ENCODE measurements around the gene XRCC4. TPM values are rescaled to one million over a fixed set of nuclear protein-coding genes. Genes with fewer than 3 reads are reported as not detected.
A peak's percentile ranks its signal among the peaks of the same experiment; 100 is the strongest.

The XRCC4 gene
- total and polyA plus RNA-seq, 9 of the 15 experiments (the other 6 are each of a cell fraction or from before 2014, with no cell fraction given) = 13.6 to 61.6 (median 22.4) TPM

- peak; percentile 90 for TF ChIP-seq NKRF (IDR thresholded peaks at IDR 0.05; ENCODE audit: borderline replicate concordance)
- TF ChIP-seq CBFA2T3 (IDR thresholded peaks at IDR 0.05) = no peak
- peak; percentile 34; the same call in 1 of the 2 replicates for TF ChIP-seq NFIC (IDR thresholded peaks at IDR 0.05)
- no peak for TF ChIP-seq HEY1 (CRISPR knock-in tag; IDR thresholded peaks at IDR 0.05; ENCODE audit: borderline replicate concordance)
- no peak for TF ChIP-seq POLR3A (IDR thresholded peaks at IDR 0.05; ENCODE audit: borderline replicate concordance, extremely low read depth, insufficient read depth, insufficient read length)
- TF ChIP-seq MXI1 (IDR thresholded peaks at IDR 0.05; ENCODE audit: low read depth, low read length) = no peak
- no peak for TF ChIP-seq KLF13 (tag; IDR thresholded peaks at IDR 0.05; ENCODE audit: borderline replicate concordance, low read depth)
- TF ChIP-seq ZNF561 (CRISPR knock-in tag; conservative IDR thresholded peaks at IDR 0.05) = no peak
- TF ChIP-seq, protein P1, sequence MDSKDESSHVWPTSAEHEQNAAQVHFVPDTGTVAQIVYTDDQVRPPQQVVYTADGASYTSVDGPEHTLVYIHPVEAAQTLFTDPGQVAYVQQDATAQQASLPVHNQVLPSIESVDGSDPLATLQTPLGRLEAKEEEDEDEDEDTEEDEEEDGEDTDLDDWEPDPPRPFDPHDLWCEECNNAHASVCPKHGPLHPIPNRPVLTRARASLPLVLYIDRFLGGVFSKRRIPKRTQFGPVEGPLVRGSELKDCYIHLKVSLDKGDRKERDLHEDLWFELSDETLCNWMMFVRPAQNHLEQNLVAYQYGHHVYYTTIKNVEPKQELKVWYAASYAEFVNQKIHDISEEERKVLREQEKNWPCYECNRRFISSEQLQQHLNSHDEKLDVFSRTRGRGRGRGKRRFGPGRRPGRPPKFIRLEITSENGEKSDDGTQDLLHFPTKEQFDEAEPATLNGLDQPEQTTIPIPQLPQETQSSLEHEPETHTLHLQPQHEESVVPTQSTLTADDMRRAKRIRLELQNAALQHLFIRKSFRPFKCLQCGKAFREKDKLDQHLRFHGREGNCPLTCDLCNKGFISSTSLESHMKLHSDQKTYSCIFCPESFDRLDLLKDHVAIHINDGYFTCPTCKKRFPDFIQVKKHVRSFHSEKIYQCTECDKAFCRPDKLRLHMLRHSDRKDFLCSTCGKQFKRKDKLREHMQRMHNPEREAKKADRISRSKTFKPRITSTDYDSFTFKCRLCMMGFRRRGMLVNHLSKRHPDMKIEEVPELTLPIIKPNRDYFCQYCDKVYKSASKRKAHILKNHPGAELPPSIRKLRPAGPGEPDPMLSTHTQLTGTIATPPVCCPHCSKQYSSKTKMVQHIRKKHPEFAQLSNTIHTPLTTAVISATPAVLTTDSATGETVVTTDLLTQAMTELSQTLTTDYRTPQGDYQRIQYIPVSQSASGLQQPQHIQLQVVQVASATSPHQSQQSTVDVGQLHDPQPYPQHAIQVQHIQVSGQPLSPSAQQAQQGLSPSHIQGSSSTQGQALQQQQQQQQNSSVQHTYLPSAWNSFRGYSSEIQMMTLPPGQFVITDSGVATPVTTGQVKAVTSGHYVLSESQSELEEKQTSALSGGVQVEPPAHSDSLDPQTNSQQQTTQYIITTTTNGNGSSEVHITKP (IDR thresholded peaks at IDR 0.05; ENCODE audit: partially characterized antibody) = peak; percentile 35
- 0 out of 2 replicates have a peak, but pooled peaks have one; percentile 22 for TF ChIP-seq PHF21A (IDR thresholded peaks at IDR 0.05; ENCODE audit: borderline replicate concordance, low read depth)
- no peak for TF ChIP-seq CBX5 (IDR thresholded peaks at IDR 0.05; ENCODE audit: borderline replicate concordance, low read depth)
- TF ChIP-seq, protein P2, sequence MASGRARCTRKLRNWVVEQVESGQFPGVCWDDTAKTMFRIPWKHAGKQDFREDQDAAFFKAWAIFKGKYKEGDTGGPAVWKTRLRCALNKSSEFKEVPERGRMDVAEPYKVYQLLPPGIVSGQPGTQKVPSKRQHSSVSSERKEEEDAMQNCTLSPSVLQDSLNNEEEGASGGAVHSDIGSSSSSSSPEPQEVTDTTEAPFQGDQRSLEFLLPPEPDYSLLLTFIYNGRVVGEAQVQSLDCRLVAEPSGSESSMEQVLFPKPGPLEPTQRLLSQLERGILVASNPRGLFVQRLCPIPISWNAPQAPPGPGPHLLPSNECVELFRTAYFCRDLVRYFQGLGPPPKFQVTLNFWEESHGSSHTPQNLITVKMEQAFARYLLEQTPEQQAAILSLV (tag; IDR thresholded peaks at IDR 0.05) = no peak
- TF ChIP-seq C11orf30 (IDR thresholded peaks at IDR 0.05; ENCODE audit: low read depth) = peak; percentile 61
- TF ChIP-seq HDGF (IDR thresholded peaks at IDR 0.05) = no peak
- peak; percentile 75; the same call in 1 of the 2 replicates for TF ChIP-seq TFAP4 (CRISPR knock-in tag; IDR thresholded peaks at IDR 0.05; ENCODE audit: borderline replicate concordance)
- peak; percentile 17 to 47; a peak in 2 of 4 replicates for TF ChIP-seq ETV6 (IDR thresholded peaks at IDR 0.05; ENCODE audit: borderline replicate concordance in 1 of 2, low read depth in 2 of 2, low read length in 1 of 2)
- no peak for TF ChIP-seq ETV6 (CRISPR knock-in tag; IDR thresholded peaks at IDR 0.05; ENCODE audit: borderline replicate concordance)
- no peak for TF ChIP-seq ZNF324 (CRISPR knock-in tag; IDR thresholded peaks at IDR 0.05)
- TF ChIP-seq EP400 (IDR thresholded peaks at IDR 0.05) = peak; percentile 99
Measured at GRCh38 chr5:83076742-83077661, at the start of gene XRCC4, which contains the start of gene TMEM167A (continued).
